ENCODE data around the gene ARRB2. TPM values are rescaled to one million over a fixed set of nuclear protein-coding genes. Genes with fewer than 3 reads are reported as not detected.
"Not testable (repeated sequence)": the region's sequence is repeated elsewhere in the genome, so short reads cannot be mapped to it uniquely, and the experiment has no call there.

Gene ARRB2
- total RNA-seq, 2 experiments from 2014 or later, result 210 to 220 TPM

DNA sequence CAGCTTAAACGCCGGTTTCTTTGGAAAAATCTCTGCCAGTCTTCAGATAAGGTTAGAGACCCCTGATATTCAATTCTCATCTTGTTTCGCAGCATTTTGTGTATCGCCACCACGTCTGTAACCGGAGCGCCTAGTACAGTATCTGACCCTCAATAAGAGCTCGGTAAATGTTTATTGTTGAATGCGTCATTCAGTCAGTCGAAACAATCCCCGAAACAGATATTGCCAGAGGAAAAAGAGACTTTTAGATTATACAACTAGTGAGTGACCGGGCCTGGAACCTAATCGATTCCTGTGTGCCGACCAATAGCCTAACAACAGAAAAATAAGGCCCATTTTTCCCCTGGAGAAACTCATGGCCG, 7.1 kb upstream of the ARRB2 start:
- Mint-ChIP-seq H3K27me3 (no peaks in the 10 kb centered on the region), H3K4me3 (peak overlapping the region; percentile 87), H3K9me3 (no peaks in the 10 kb centered on the region), H3K4me1 (ENCODE audit: low read depth) (peaks cover 44% of the 10 kb centered on the region), H3K36me3 (ENCODE audit: low read depth) (no peaks in the 10 kb centered on the region), H3K27ac (peak overlapping the region; percentile 91)
- POLR2A ChIA-PET, result interaction anchor here (0.9 to 2.4 kb wide), 10 partner anchors 12 to 337 kb away, joined by 3 to 13 read pairs (median 5); partner anchors contain the start of genes C17orf107, GLTPD2, PFN1 and PSMB6
- H3K27me3 ChIP-seq (ENCODE audit: control insufficient read depth in 1 of 2, insufficient read depth in 2 of 2, low read length in 2 of 2), result no peaks in the 10 kb centered on the region
- intact Hi-C loops (cut with DNase I, micrococcal nuclease), result loop anchor here in 1 of 2 experiments (5.0 kb wide), 1 partner anchor 34 kb away; the partner anchor contains the start of genes CXCL16 and ZMYND15
- peaks cover 30% of the 10 kb centered on the region for H3K4me1 ChIP-seq (ENCODE audit: insufficient read depth, low read length)
- ATAC-seq (ENCODE audit: poor library complexity), result no peak
- H3K4me3 ChIP-seq (ENCODE audit: low read length), result peak overlapping the region; percentile 76
- no peak for DNase-seq
- CTCF ChIA-PET, result interaction anchor here (1.1 to 2.1 kb wide), 2 partner anchors 29 to 86 kb away, joined by 3 to 6 read pairs; no protein-coding TSS in a partner anchor
- H3K9me3 ChIP-seq (ENCODE audit: control insufficient read depth in 1 of 2, insufficient read depth in 1 of 2, low read length in 2 of 2), result no peaks in the 10 kb centered on the region
- TF ChIP-seq CTCF (IDR thresholded peaks at IDR 0.05), result no peak
- peak overlapping the region; percentile 76 to 81 for H3K27ac ChIP-seq (ENCODE audit: low read depth in 1 of 2, low read length in 2 of 2)
- no peaks in the 10 kb centered on the region for H3K36me3 ChIP-seq (ENCODE audit: insufficient read depth, low read length)

DNA sequence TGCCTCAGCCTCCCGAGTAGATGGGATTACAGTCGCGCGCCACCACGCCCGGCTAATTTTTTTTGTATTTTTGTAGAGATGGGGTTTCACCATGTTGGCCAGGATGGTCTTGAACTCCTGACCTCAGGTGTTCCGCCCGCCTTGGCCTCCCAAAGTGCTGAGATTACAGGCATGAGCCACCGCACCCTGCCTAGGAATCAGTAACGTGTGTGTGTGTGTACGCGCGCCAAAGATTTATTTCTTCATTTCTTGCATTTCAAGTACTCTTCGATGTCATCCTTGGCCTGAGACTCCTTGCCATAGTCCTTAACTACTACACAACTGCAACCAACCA, 5.9 kb upstream of the ARRB2 start:
- H3K27me3 ChIP-seq (ENCODE audit: control insufficient read depth in 1 of 2, insufficient read depth in 2 of 2, low read length in 2 of 2); H3K36me3 ChIP-seq (ENCODE audit: insufficient read depth, low read length); H3K9me3 Mint-ChIP-seq; H3K27me3 Mint-ChIP-seq; DNase-seq; ATAC-seq (ENCODE audit: poor library complexity); CTCF ChIA-PET; H3K36me3 Mint-ChIP-seq (ENCODE audit: low read depth); H3K9me3 ChIP-seq (ENCODE audit: control insufficient read depth in 1 of 2, insufficient read depth in 1 of 2, low read length in 2 of 2): not testable (repeated sequence)
- H3K27ac ChIP-seq (ENCODE audit: low read depth in 1 of 2, low read length in 2 of 2), result peak overlapping the region; percentile 76 to 81
- intact Hi-C loops (cut with DNase I, micrococcal nuclease), result loop anchor here in 1 of 2 experiments (5.0 kb wide), 1 partner anchor 33 kb away; the partner anchor contains the start of genes CXCL16 and ZMYND15
- POLR2A ChIA-PET, result interaction anchor here (1.0 to 2.4 kb wide), 8 partner anchors 10 to 263 kb away, joined by 3 to 13 read pairs (median 5); partner anchors contain the start of genes C17orf107, GLTPD2, PFN1 and PSMB6
- H3K4me3 ChIP-seq (ENCODE audit: low read length), result peak overlapping the region; percentile 76
- Mint-ChIP-seq H3K4me3 (peak overlapping the region; percentile 87), H3K4me1 (ENCODE audit: low read depth) (peaks cover 50% of the 10 kb centered on the region), H3K27ac (peak overlapping the region; percentile 91)
- H3K4me1 ChIP-seq (ENCODE audit: insufficient read depth, low read length), result peaks cover 32% of the 10 kb centered on the region

DNA sequence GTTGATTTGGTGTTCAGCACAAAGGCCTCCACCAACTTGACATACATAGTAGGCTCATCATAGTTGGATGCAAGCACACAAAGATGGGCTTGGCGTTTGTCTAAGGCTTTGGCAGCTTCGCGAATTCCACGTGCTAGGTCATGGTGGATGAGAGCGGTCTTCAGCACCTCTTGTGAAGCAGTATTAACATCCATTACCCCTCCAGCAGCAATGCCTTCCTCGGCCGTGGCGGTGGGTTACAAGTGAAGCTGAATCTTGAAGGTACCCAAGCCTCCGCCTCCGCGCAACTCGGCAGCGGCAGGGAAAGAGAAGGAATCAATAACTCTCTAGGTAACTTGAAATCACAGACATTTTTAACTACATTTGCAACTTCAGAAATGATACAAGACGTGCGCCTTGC, 5.4 kb upstream of the ARRB2 start:
- no peaks in the 10 kb centered on the region for H3K27me3 ChIP-seq (ENCODE audit: control insufficient read depth in 1 of 2, insufficient read depth in 2 of 2, low read length in 2 of 2)
- ATAC-seq (ENCODE audit: poor library complexity) (no peak), DNase-seq (no peak)
- H3K9me3 ChIP-seq (ENCODE audit: control insufficient read depth in 1 of 2, insufficient read depth in 1 of 2, low read length in 2 of 2), result no peaks in the 10 kb centered on the region
- ChIA-PET POLR2A (interaction anchor here (1.0 to 2.4 kb wide), 7 partner anchors 10 to 262 kb away, joined by 3 to 13 read pairs (median 6); partner anchors contain the start of genes C17orf107, GLTPD2, PSMB6 and SPAG7), CTCF (no interaction called here)
- no peaks in the 10 kb centered on the region for H3K27me3 Mint-ChIP-seq
- H3K27ac ChIP-seq (ENCODE audit: low read depth in 1 of 2, low read length in 2 of 2), result no peak overlapping the region
- peak overlapping the region; percentile 91 for H3K27ac Mint-ChIP-seq
- H3K4me3 Mint-ChIP-seq, result peak overlapping the region; percentile 87
- H3K4me1 Mint-ChIP-seq (ENCODE audit: low read depth), result peaks cover 55% of the 10 kb centered on the region
- peaks cover 36% of the 10 kb centered on the region for H3K4me1 ChIP-seq (ENCODE audit: insufficient read depth, low read length)
- H3K9me3 Mint-ChIP-seq, result no peaks in the 10 kb centered on the region
- no peak overlapping the region for H3K4me3 ChIP-seq (ENCODE audit: low read length)
- no peaks in the 10 kb centered on the region for H3K36me3 Mint-ChIP-seq (ENCODE audit: low read depth)
- H3K36me3 ChIP-seq (ENCODE audit: insufficient read depth, low read length), result no peaks in the 10 kb centered on the region
- intact Hi-C loops (cut with DNase I, micrococcal nuclease), result loop anchor here in 1 of 2 experiments (5.0 kb wide), 1 partner anchor 32 kb away; the partner anchor contains the start of genes CXCL16 and ZMYND15
- TF ChIP-seq CTCF (IDR thresholded peaks at IDR 0.05), result no peak
